PC-3 (cell line): ENCODE measurements around the gene ELMO2. TPM values are rescaled to one million over a fixed set of nuclear protein-coding genes. Genes with fewer than 3 reads are reported as not detected.

Experiments used
- ATAC-seq: fragments of 200-7000 bp; cut with Tn5 transposase; 2 replicates; pipeline ENCODE4 v1.9.1; 2020; ENCODE audit warnings: mild to moderate bottlenecking, moderate library complexity
- BruUV-seq: library from RNA; stranded (reverse); fragments of 400-500 nt; replicated peaks from 2 replicates; lab custom pipeline; 2021; lab: Mats Ljungman, UMichigan
- CTCF ChIA-PET: fragments of 300-600 bp; sonication (Branson Sonifier 250); formaldehyde crosslinking; loops from one replicate; lab custom pipeline; 2022; ENCODE audit warnings: antibody characterized with exemption; lab: Charles Lee
- POLR2A ChIA-PET: fragments of 300-600 bp; sonication (Branson Sonifier 250); formaldehyde crosslinking; loops from one replicate; lab custom pipeline; 2022; ENCODE audit warnings: antibody characterized with exemption; ENCODE audit not compliant: unreplicated experiment; lab: Charles Lee
- DNase-seq: peaks from one replicate; pipeline ENCODE4 v3.0.0-alpha.2; 2015
- H2AFZ ChIP-seq: fragments of 300-600 bp; sonication (generic); 2 replicates; pipeline ENCODE4 v1.6.0; 2016; ENCODE audit warnings: antibody characterized with exemption, low read length
- H3F3A ChIP-seq: fragments of 300-600 bp; sonication (generic); one replicate; pipeline ENCODE4 v1.6.0; 2017; ENCODE audit warnings: antibody characterized with exemption, low read length, control low read depth, mild to moderate bottlenecking; ENCODE audit not compliant: unreplicated experiment
- H3K27ac ChIP-seq: fragments of 300-600 bp; sonication (generic); 2 replicates; pipeline ENCODE4 v1.5.1; 2016; ENCODE audit warnings: mild to moderate bottlenecking, low read length
- H3K27me3 ChIP-seq: fragments of 300-600 bp; sonication (generic); 2 replicates; pipeline ENCODE4 v1.6.1; 2016; ENCODE audit warnings: low read length, mixed read lengths
- H3K36me3 ChIP-seq: fragments of 300-600 bp; sonication (generic); 2 replicates; pipeline ENCODE4 v1.6.1; 2016; ENCODE audit warnings: low read depth, mixed run types, low read length, mixed read lengths
- H3K4me1 ChIP-seq: fragments of 300-600 bp; sonication (generic); 2 replicates; pipeline ENCODE4 v1.5.1; 2016; ENCODE audit warnings: low read length; ENCODE audit not compliant: insufficient read depth
- H3K4me2 ChIP-seq: fragments of 300-600 bp; sonication (generic); 2 replicates; pipeline ENCODE4 v1.6.0; 2016; ENCODE audit warnings: low read length
- H3K4me3 ChIP-seq: fragments of 300-600 bp; sonication (generic); 2 replicates; pipeline ENCODE4 v1.5.1; 2016; ENCODE audit warnings: mild to moderate bottlenecking, low read length, mixed read lengths
- H3K79me2 ChIP-seq: fragments of 300-600 bp; sonication (generic); 2 replicates; pipeline ENCODE4 v1.6.1; 2017; ENCODE audit warnings: low read length, mixed read lengths
- H3K9ac ChIP-seq: fragments of 300-600 bp; sonication (generic); 2 replicates; pipeline ENCODE4 v1.6.0; 2016; ENCODE audit warnings: mild to moderate bottlenecking, low read length
- H3K9me2 ChIP-seq: fragments of 300-600 bp; sonication (generic); replicated peaks from 2 replicates; pipeline ENCODE4 v1.6.1; 2016; ENCODE audit warnings: mixed run types, low read length, mixed read lengths
- H3K9me3 ChIP-seq: fragments of 300-600 bp; sonication (generic); 2 replicates; pipeline ENCODE4 v1.6.1; 2016; ENCODE audit warnings: low read length, mixed read lengths
- H4K20me1 ChIP-seq: fragments of 300-600 bp; sonication (generic); 2 replicates; pipeline ENCODE4 v1.6.1; 2016; ENCODE audit warnings: low read length, mixed read lengths
- EZH2 ChIP-seq: fragments of 300-600 bp; sonication (generic); IDR thresholded peaks from one replicate; pipeline ENCODE4 v1.6.1; 2017; ENCODE audit warnings: antibody characterized with exemption, mild to moderate bottlenecking, low read length; ENCODE audit not compliant: unreplicated experiment
- EZH2phosphoT487 ChIP-seq: fragments of 300-600 bp; sonication (generic); IDR thresholded peaks from 2 replicates; pipeline ENCODE4 v1.6.1; 2018; ENCODE audit warnings: mild to moderate bottlenecking, antibody characterized with exemption, low read length, borderline replicate concordance
- intact Hi-C: fragments of 100-400 bp; cut with micrococcal nuclease; formaldehyde crosslinking; loops from 2 replicates; pipeline ENCODE4 v1.9.0; 2023
- total RNA-seq: library from RNA; depleted of rRNA; stranded (reverse); fragments of >200 nt; gene quantifications from 2 replicates; pipeline ENCODE4 v1.2.3, GENCODE V29; 2014
- TF ChIP-seq, protein P1 (sequence below): fragments of 300-600 bp; sonication (generic); conservative IDR thresholded peaks from 2 replicates; pipeline ENCODE4 v1.5.1; 2017; ENCODE audit warnings: antibody characterized with exemption, low read depth, mild to moderate bottlenecking, low read length

Gene ELMO2
- total RNA-seq, 1 experiment from 2014 or later = 29.0 TPM

DNA sequence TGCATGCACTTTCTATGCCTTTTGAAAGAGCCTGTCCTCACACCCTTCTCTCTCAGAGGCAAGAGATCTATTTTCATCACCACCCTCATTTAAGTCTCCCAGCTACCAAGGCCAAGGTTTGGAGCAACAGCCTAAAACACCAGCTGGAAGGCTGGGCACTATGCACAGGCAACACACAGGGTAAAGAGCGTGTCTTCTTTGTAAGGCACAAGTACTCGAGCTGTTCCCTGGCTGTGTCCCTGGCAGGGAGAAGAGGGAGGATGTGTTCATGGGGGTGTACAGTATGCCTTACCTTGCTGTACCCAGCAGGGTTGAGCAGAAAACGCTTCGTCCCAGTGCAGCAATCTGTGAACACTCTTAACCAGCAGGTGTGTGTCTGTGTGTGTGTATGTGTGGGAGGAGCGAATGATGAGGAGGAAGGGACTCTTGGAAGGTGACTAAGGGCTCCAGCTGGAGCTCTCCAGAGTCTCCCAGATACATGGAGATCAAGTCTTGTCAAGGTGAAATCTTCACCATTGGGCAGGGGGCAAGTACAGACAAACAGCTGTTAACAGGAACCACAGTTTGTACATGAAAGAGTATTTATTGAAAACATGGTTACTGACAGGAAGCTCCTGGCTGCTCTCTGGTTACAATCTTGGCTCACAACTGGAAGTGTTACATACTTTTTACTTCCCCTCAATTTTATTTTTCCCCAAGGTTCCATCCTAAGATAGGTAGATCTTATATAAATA, 40.8 kb downstream of the ELMO2 start:
- Histone ChIP-seq H2AFZ (no peak overlapping the region), H3F3A (peaks cover 4% of the 10 kb centered on the region), H3K27me3 (no peaks in the 10 kb centered on the region), H3K36me3 (peaks cover 30% of the 10 kb centered on the region), H3K9me2 (no peaks in the 10 kb centered on the region), H3K4me3 (no peak overlapping the region), H3K4me1 (peaks cover 33% of the 10 kb centered on the region), H4K20me1 (peaks cover 28% of the 10 kb centered on the region), H3K4me2 (no peak overlapping the region), H3K9ac (no peak overlapping the region), H3K27ac (no peak overlapping the region), H3K9me3 (no peaks in the 10 kb centered on the region), H3K79me2 (peaks cover 32% of the 10 kb centered on the region)
- intact Hi-C loops = no loop called here
- DNase-seq (no peak), ATAC-seq (no peak)
- BruUV-seq = no TSS peak
- TF ChIP-seq EZH2 (no peak), EZH2phosphoT487 (no peak)
- TF ChIP-seq, protein P1, sequence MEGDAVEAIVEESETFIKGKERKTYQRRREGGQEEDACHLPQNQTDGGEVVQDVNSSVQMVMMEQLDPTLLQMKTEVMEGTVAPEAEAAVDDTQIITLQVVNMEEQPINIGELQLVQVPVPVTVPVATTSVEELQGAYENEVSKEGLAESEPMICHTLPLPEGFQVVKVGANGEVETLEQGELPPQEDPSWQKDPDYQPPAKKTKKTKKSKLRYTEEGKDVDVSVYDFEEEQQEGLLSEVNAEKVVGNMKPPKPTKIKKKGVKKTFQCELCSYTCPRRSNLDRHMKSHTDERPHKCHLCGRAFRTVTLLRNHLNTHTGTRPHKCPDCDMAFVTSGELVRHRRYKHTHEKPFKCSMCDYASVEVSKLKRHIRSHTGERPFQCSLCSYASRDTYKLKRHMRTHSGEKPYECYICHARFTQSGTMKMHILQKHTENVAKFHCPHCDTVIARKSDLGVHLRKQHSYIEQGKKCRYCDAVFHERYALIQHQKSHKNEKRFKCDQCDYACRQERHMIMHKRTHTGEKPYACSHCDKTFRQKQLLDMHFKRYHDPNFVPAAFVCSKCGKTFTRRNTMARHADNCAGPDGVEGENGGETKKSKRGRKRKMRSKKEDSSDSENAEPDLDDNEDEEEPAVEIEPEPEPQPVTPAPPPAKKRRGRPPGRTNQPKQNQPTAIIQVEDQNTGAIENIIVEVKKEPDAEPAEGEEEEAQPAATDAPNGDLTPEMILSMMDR = no peak
- POLR2A ChIA-PET = no interaction called here
- CTCF ChIA-PET = no interaction called here

DNA sequence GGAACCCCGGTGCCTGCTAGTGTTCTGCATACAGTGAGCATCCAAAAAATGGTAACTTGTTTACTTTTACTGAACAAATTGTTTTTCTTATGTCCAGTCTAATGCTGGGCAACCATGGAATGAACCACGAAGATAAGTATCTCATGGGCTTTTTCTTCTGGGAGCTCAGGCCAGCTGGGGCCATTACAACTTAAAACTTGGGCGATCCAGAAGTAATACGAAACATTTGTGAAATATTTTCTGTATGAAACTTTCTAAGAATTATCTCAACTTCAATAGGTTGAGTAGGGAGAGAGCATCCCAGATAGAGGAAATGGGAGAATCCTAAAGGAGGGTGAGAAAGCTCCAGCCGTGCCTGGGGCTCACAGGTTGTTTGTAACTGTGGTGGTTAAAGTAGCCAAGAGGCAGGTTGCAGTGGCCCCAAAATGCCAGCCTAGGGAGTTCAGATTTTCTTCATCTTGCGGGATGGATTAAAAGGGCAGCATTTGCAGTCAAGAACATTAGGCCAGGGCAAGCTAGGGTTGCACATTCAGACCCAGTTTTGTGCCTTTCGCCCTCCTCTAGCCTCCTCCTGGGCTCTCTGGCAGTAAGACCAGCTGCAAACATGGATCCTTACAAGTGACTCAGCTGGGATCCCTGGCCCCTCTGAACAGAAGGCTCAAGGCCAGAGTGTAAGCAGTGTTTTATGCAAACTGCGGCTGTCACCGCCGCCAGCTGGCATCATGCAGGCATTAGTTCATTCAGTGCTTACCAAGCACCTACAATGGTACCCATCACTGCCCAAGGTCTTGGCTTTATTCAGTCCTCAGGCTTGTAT, 41.5 kb downstream of the ELMO2 start:
- POLR2A ChIA-PET = interaction anchor here (0.6 to 0.9 kb wide), 4 partner anchors 42 to 525 kb away, joined by 3 to 6 read pairs (median 4); partner anchors contain the start of gene ELMO2
- Histone ChIP-seq H4K20me1 (peaks cover 28% of the 10 kb centered on the region), H3K36me3 (peaks cover 22% of the 10 kb centered on the region), H3K9me2 (no peaks in the 10 kb centered on the region), H3K79me2 (peaks cover 35% of the 10 kb centered on the region), H3K4me3 (peak overlapping the region; percentile 90), H3K9ac (no peak overlapping the region; the same call in 1 of the 2 replicates), H3K27ac (no peak overlapping the region), H2AFZ (no peak overlapping the region; the same call in 1 of the 2 replicates), H3F3A (peaks cover 4% of the 10 kb centered on the region), H3K4me2 (peak overlapping the region; percentile 98), H3K9me3 (no peaks in the 10 kb centered on the region), H3K4me1 (peaks cover 33% of the 10 kb centered on the region), H3K27me3 (no peaks in the 10 kb centered on the region)
- TF ChIP-seq, protein P1 = no peak
- TF ChIP-seq EZH2phosphoT487 (no peak), EZH2 (no peak)
- CTCF ChIA-PET = interaction anchor here (0.9 kb wide), 1 partner anchor 42 kb away, joined by 7 read pairs; no protein-coding TSS in a partner anchor
- ATAC-seq (no peak), DNase-seq (no peak)
- intact Hi-C loops = loop anchor here (1.0 kb wide), 1 partner anchor 41 kb away; the partner anchor contains the start of gene ELMO2
- BruUV-seq = TSS peak; percentile 74
